ENCODE results near the gene IL23A. TPM values are rescaled to one million over a fixed set of nuclear protein-coding genes. Genes with fewer than 3 reads are reported as not detected.
"Not testable (repeated sequence)": the region's sequence is repeated elsewhere in the genome, so short reads cannot be mapped to it uniquely, and the experiment has no call there.

The IL23A gene
- total RNA-seq = not detected

GRCh38 chr12:56338308-56339157, at the start of gene IL23A:
IL23A (plus strand) TSS chr12:56338884; CDS start chr12:56339045, 161 bp downstream.
- DNase-seq (ENCODE audit: low spot score in 2 of 2) (no peak), FAIRE-seq (no peak)

- no peak for FAIRE-seq
- DNase-seq (ENCODE audit: low spot score in 2 of 2) = no peak
These were observed 44.9 kb upstream of the IL23A start for GRCh38 chr12:56293795-56294194.

GRCh38 chr12:56296295-56296694, 42.4 kb upstream of the IL23A start:
- DNase-seq (ENCODE audit: low spot score in 2 of 2) (no peak), FAIRE-seq (no peak)

GRCh38 chr12:56297400-56297799, 41.3 kb upstream of the IL23A start:
- DNase-seq (ENCODE audit: low spot score in 2 of 2) (no peak), FAIRE-seq (no peak)

- no peak for FAIRE-seq
These were observed 39.9 kb upstream of the IL23A start for GRCh38 chr12:56298828-56299227.

GRCh38 chr12:56299308-56299852, 39.3 kb upstream of the IL23A start:
- DNase-seq (ENCODE audit: low spot score in 2 of 2) (no peak), FAIRE-seq (no peak)

More at GRCh38 chr12:56298828-56299227, 39.9 kb upstream of the IL23A start:
- DNase-seq (ENCODE audit: low spot score in 2 of 2) = no peak

DNA sequence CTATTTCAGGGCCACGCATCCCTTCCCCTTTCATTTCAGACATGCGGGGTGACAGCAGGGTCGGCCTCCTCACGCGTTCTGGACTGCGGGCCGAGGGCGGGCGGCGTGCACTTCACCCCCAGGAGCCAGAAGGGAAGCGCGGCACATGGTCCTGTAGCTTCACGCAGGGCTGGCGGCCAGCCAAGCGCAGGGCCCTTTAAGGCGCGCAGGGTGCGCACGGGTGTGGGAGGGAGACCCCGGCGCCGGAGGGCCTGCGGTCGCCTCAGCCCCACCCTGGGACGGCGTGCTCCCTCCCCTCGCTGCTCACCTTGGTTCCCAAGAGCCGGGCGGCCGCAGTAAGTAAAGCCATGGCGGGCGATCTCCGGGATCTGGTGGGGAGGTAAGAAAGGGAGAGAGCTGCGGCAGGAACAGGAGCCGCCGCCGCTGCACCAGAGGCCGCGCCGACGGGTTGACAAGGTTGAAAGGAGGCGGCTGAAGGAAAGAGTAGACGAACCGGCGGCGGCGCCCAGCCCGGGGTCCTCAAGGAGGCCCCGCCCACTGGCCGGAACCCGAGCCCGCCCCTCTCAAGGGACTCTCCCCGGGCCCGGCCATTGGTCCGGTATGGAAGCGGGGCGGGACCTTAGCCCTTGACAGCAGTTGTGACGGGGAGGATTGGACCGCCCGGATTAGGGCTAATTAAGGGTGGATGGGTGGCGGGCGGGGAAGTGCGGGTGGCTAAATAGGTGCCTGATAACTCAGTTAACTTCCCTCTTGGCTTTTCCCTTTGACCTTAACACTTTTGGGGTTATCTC, 38.6 kb upstream of the IL23A start, which contains the start of gene CS:
TSS of gene CS (minus strand) at position 478 of the 791 bp plus-strand sequence. CDS start at position 349, 129 bp downstream.
- FAIRE-seq = peak; percentile 52

DNA sequence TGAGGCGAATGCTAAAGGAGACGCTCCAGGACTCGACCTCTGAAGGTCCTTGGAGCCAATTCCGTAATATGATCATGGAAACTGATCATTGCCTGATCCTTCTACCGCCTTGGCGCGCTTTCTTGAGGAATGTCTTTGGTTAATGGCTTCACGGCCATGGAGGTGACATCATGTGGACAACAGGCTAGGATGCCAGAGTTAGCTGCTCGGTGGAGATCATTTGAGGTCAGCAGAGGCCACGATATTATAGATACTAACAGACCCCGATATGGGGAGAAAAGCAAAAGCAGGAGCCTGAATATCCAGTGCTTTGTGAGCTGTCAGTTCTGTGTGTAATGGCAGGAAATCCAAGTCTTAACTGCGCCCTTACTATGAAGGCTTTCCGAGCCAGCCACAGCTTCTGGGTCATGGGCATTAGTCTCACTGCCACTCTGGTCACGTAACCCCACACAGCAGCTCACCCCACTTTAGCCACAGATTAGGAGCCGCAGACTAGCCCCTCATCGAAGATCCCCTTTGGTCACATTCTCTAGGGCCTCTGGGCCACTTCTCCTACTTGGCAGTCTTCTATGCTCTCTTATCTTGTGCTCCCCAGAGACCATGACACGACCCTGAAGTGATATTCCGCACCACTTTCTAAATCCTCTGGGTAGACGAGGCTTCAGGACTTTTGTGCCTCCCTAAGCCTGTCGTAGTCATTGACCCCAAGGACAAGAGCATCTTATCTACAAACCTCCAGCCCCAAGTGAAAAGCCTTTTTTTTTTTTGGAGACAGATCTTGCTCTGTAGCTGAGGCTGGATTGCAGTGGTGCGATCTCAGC, 37.8 kb upstream of the IL23A start:
- FAIRE-seq (no peak), DNase-seq (ENCODE audit: low spot score in 2 of 2) (no peak)

More for the DNA sequence above, 38.6 kb upstream of the IL23A start, which contains the start of gene CS:
- peak; percentile 89 to 94 for DNase-seq (ENCODE audit: low spot score in 2 of 2)

- FAIRE-seq (no peak), DNase-seq (ENCODE audit: low spot score in 2 of 2) (no peak)
These were observed 34.4 kb upstream of the IL23A start for GRCh38 chr12:56304276-56304675.

DNA sequence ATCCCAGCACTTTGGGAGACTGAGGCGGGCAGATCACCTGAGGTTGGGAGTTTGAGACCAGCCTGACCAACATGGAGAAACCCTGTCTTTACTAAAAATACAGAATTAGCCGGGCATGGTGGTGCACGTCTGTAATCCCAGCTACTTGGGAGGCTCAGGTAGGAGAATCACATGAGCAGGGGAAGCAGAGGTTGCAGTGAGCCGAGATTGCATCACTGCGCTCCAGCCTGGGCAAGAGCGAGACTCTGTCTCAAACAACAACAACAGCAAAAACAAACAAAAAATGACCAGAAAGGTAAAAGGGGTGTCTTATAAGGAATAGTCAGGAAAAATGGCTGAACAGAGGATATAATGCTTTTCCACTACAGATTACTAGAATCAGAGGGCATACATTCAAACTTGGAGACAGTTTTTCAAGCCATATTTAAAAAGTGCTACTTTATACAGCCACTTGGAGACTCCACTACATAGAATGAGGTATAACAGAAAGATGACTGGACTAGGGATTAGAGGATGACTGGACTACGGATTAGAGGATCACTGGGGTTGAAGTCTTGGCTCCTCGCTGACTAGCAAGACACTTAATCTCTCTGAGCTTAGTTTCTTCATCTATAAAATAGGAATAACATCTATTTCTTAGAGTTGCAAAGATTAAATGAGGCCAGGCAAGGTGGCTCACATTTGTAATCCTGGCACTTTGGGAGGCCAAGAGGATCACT, 33.7 kb upstream of the IL23A start:
- no peak for FAIRE-seq
- DNase-seq (ENCODE audit: low spot score in 2 of 2) = no peak

DNA sequence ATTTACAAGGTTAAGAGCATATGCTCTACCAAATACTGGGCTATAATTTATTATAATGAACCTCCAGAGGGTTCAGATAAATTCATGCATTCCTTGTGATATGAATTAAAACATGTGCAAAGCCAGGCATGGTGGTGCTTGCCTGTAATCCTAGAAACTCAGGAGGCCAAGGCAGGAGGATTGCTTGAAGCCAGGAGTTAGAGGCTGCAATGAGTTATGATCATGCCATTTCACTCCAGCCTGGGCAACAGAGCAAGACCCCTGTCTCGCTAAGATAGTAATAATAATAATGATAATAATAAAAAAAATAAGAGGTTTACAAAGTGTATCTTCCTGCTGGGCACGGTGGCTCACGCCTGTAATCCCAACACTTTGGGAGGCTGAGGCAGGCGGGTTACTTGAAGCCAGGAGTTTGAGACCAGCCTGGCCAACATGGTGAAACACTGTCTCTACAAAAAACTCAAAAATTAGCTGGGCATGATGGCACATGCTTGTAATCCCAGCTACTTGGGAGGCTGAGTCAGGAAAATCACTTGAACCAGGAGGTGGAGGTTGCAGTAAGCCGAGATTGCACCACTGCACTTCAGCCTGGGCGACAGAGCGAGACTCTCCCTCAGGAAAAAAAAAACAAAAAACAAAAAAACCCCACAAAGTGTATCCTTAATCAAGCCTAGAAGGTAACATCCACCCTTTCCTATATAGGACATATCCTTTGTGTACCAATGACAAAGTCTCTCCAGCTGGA, 31.3 kb upstream of the IL23A start:
- FAIRE-seq = no peak
- DNase-seq (ENCODE audit: low spot score in 2 of 2) = no peak

DNA sequence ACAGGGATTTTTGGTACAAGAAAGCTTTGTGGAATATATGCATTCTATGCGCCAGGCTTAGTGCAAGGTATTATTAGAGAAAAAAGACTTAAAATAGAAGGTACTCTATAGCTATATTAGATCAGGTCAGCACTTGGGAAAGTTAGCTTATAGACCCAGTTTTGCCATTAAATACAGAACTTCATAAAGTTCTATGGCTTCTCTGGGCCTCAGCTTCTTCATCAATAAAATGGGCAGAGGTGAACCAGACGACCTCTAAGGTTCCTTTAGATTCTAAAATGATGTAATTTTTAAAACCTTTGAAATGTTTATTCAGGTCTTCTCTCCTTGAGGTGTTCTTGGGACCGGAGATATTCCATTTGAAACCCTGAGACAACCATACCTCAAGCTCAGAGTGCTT, 30.0 kb upstream of the IL23A start:
- no peak for DNase-seq (ENCODE audit: low spot score in 2 of 2)
- FAIRE-seq = no peak

- no peak for FAIRE-seq
- DNase-seq (ENCODE audit: low spot score in 2 of 2) = no peak
These were observed 27.7 kb upstream of the IL23A start for GRCh38 chr12:56311003-56311402.

DNA sequence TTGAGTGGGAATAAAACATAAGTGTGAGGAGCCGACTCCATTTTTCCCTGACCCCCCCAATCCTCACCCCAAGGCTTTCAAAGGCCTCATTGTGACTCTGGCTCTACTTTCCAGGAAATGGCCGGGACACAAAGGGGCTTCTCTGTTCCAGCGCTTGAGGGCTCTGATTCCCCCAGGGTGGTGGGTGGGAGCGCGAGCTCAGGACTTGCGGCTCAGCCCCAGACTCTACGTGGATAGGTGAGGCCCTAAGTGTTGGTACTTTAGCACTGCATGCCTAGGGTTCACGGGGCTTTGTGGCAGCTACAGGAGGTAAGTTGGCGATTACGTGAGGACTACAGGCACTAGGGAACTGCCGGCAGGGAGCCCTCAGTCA, 23.4 kb upstream of the IL23A start:
- DNase-seq (ENCODE audit: low spot score in 2 of 2) (peak; percentile 44 to 45), FAIRE-seq (no peak)

GRCh38 chr12:56315622-56316473, 22.8 kb upstream of the IL23A start, which contains the start of gene CNPY2:
CNPY2 (minus strand) TSS chr12:56315988; CDS start chr12:56315217, 771 bp downstream.
- peak; percentile 72 to 88 for DNase-seq (ENCODE audit: low spot score in 2 of 2)
- FAIRE-seq = no peak

GRCh38 chr12:56317675-56318074, 21.0 kb upstream of the IL23A start:
- no peak for FAIRE-seq
- DNase-seq (ENCODE audit: low spot score in 2 of 2) = no peak

DNA sequence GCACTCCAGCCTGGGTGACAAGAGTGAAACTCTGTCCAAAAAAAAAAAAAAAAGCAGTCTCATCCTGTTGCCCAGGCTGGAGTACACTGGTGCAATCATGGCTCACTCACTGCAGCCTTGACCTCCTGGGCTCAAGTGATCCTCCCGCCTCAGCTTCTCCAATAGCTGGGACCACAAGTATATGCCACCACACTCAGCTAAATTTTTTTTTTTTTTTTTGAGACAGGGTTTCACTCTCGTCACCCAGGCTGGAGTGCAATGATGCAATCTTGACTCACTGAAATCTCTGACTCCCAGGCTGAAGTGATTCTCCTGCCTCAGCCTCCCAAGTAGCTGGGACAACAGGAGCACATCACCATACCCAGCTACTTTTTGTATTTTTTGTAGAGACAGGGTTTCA, 17.7 kb upstream of the IL23A start:
- no peak for FAIRE-seq
- DNase-seq (ENCODE audit: low spot score in 2 of 2) = no peak

- not testable (repeated sequence) for FAIRE-seq; DNase-seq (ENCODE audit: low spot score in 2 of 2)
These were observed 17.1 kb upstream of the IL23A start for GRCh38 chr12:56321610-56322009.
